Astrocyte (in vitro differentiated cells and primary cell): Measurements from ENCODE around the gene SRCIN1.

Source experiments
- CTCF ChIP-seq: IDR thresholded peaks from 2 replicates; pipeline ENCODE4 v1.5.1; 2011; ENCODE audit warnings: low read depth, mild to moderate bottlenecking, inconsistent platforms, low read length, moderate library complexity; ENCODE audit not compliant: insufficient read depth
- EZH2 ChIP-seq: IDR thresholded peaks from 2 replicates; pipeline ENCODE4 v1.6.1; 2012; ENCODE audit warnings: mild to moderate bottlenecking, low read length, inconsistent platforms; ENCODE audit not compliant: insufficient read depth

- no peak for TF ChIP-seq CTCF
- no peak for TF ChIP-seq EZH2
Observed at GRCh38 chr17:38586788-38587187, 19.0 kb downstream of the SRCIN1 start.
